Activated effector memory CD4-positive, alpha-beta T cell treated with anti-CD3 and anti-CD28 coated beads, Interleukin-2, amount 50 U/mL, for 16 hours (primary cell): ENCODE results near the gene NUP58.

Source experiments
- DNase-seq: peaks from one replicate; pipeline ENCODE4 v3.0.0-alpha.2; 2020

The NUP58 gene

GRCh38 chr13:25378528-25378927 is 77.1 kb downstream of the NUP58 start:
- no peak for DNase-seq

- DNase-seq: no peak
Observed at GRCh38 chr13:25379011-25379410, 77.6 kb downstream of the NUP58 start.

- no peak for DNase-seq
Observed at GRCh38 chr13:25380082-25380481, 78.7 kb downstream of the NUP58 start.

- no peak for DNase-seq
Observed at GRCh38 chr13:25380741-25381324, 79.4 kb downstream of the NUP58 start.

GRCh38 chr13:25384758-25385410 is 83.5 kb downstream of the NUP58 start:
- DNase-seq: no peak

- no peak for DNase-seq
Observed at GRCh38 chr13:25391932-25392331, 90.5 kb downstream of the NUP58 start.
